ENCODE data around the gene CCDC39.
A peak's percentile ranks its signal among the peaks of the same experiment; 100 is the strongest.

CCDC39 gene

DNA sequence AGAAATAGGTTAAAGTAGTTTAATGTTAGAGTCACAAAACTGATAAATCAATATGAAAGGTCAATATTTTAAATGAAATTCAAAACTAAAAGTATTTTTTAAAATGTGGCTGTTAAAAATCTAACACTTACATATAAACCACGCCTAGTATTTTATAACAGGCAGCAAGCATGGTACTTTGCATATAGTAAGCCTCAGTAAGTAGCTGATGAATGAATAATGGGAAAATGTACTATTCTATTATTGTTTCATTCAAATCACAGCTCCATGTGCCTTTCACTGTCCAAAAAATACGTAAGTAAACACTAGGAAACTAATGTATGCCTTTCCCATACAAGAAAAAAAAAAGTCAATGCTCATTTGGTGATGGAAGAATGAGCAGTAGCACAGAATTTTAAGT lies 17.8 kb downstream of the CCDC39 start:
- TF ChIP-seq, protein P1, sequence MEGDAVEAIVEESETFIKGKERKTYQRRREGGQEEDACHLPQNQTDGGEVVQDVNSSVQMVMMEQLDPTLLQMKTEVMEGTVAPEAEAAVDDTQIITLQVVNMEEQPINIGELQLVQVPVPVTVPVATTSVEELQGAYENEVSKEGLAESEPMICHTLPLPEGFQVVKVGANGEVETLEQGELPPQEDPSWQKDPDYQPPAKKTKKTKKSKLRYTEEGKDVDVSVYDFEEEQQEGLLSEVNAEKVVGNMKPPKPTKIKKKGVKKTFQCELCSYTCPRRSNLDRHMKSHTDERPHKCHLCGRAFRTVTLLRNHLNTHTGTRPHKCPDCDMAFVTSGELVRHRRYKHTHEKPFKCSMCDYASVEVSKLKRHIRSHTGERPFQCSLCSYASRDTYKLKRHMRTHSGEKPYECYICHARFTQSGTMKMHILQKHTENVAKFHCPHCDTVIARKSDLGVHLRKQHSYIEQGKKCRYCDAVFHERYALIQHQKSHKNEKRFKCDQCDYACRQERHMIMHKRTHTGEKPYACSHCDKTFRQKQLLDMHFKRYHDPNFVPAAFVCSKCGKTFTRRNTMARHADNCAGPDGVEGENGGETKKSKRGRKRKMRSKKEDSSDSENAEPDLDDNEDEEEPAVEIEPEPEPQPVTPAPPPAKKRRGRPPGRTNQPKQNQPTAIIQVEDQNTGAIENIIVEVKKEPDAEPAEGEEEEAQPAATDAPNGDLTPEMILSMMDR (conservative IDR thresholded peaks at IDR 0.05; ENCODE audit: low read length), result no peak
- H3K4me3 ChIP-seq (ENCODE audit: low read length), result no peak overlapping the region
- no peak for DNase-seq (ENCODE audit: low read depth)

DNA sequence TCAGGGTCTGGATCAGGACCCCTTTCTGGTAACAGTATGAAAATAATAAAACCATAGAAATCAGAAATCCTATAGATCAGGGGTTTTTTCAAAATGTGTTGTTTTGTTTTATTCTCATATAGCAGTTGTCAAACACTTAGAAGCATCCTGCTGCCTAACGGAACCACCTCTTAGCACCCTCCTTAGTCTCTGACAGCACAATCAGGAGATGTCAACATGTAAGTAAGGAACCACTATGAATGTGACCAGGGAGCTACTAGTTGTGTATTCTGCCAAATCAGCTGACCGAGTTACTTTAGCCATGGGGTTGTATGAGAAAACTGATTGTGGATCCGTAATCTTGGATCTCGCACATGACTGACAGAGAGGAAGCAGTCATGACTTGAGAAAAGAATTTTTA lies 22.2 kb downstream of the CCDC39 start:
- TF ChIP-seq, protein P1 (conservative IDR thresholded peaks at IDR 0.05; ENCODE audit: low read length), result no peak
- no peak for DNase-seq (ENCODE audit: low read depth)
- no peak overlapping the region for H3K4me3 ChIP-seq (ENCODE audit: low read length)

DNA sequence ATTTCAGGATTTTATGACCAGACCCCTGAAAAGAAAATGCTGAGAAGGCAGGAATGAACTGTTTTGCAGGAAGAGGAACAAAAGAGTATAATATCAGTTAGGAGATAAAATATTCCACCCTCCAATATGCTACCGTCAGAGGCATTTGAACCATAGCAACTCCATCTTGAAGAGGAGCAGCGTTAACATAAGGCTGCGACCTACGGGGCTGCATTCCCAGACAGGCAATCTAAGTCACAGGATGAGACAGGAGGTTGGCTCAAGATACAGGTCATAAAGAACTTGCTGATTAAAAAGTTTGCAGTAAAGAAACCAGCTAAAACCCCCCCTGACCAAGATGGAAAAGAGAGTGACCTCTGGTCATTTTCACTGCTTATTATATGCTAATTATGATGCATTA lies 22.9 kb downstream of the CCDC39 start:
- TF ChIP-seq, protein P1 (conservative IDR thresholded peaks at IDR 0.05; ENCODE audit: low read length), result no peak
- no peak for DNase-seq (ENCODE audit: low read depth)
- no peak overlapping the region for H3K4me3 ChIP-seq (ENCODE audit: low read length)

DNA sequence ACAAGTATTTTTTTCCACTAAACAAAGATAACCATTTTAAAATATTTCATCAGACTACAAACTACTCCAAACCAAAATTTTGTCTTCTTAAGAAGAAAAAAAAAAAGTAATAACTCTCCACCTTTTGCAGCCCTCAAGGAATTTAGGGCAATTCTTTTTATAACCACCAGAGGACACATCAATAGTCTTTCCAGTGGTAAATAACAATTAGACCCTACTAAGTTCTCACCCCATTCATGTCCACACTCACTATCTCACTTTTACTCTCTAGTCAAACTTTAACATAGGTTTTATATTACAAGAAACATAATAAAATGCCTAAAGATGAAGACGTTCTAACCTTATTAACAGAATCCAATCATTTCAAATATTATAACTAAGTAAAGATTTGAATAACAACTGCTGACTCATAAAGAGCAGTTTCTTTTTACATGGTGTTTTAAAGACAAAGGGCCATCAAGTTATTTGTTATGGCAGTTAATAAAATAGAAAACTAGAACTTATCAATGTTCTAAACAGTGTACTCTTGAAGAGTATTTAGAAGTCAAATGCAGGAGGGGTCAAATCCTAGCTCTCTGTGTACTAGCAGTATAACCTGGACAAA lies 33.0 kb downstream of the CCDC39 start:
- no peak overlapping the region for H3K4me3 ChIP-seq (ENCODE audit: low read length)
- TF ChIP-seq, protein P1 (conservative IDR thresholded peaks at IDR 0.05; ENCODE audit: low read length), result peak; percentile 26
- no peak for DNase-seq (ENCODE audit: low read depth)

DNA sequence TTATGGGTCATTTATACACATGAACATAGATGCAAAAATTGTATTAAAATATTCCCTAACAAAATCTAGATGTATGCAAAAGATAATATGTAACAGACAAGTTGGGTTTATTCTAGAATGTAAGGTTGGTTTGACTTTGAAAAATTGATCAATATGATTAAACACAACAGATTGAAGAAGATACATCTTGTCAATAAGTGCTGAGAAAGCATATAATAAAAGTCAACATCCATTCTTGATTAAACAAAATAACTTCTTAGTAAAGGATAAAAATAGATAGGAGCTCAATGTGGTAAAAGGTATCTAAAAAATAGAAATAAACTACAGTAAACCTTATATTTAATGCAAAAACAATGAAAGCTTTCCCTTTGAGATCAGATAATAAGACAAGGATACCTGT lies 38.3 kb downstream of the CCDC39 start:
- TF ChIP-seq, protein P1 (conservative IDR thresholded peaks at IDR 0.05; ENCODE audit: low read length), result no peak
- DNase-seq (ENCODE audit: low read depth), result no peak

DNA sequence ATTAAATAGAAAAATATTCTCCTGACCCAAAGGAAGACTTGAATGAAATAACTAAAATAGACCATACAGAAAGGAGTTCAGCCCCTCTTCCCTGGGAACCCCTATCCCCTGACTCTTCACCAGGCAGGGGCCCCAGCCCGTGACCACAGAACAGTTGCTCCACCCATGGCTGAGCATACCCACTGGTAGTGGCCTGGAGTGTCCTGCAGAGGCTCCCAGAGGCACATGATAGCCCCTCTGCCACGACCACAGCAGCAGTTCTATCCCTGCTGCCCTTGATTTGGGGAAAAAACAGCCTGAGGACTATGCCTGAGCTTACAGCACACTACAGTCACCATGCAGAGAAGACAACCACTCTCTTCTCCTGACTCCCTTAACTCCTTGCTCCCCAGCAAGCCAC lies 45.6 kb downstream of the CCDC39 start:
- TF ChIP-seq, protein P1 (conservative IDR thresholded peaks at IDR 0.05; ENCODE audit: low read length), result no peak
- DNase-seq (ENCODE audit: low read depth), result no peak
- H3K4me3 ChIP-seq (ENCODE audit: low read length), result no peak overlapping the region

More for the DNA sequence above, 38.3 kb downstream of the CCDC39 start:
- H3K4me3 ChIP-seq (ENCODE audit: low read length), result no peak overlapping the region

DNA sequence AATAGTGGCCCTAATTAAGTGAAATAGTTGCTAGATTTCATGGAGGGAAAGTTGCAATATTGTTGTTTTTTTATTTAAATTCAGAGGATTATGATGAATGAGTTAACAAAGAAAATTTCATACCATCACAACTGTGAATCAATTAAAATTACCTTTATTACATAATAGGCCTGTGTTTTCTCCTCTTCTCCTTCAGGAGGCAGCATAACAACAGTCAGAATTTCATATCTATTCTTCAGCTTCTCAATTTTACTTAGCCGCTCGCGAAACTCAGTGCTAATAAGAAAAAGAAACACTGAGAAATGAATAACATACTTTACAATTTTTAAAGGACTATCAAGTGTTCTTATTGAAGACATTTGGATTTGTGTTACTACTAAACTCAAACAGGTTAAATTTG lies 48.0 kb downstream of the CCDC39 start:
- TF ChIP-seq, protein P1 (conservative IDR thresholded peaks at IDR 0.05; ENCODE audit: low read length), result peak; percentile 29; the same call in 1 of the 2 replicates
- no peak for DNase-seq (ENCODE audit: low read depth)

More for the DNA sequence above, 48.0 kb downstream of the CCDC39 start:
- H3K4me3 ChIP-seq (ENCODE audit: low read length), result no peak overlapping the region

Measured in AG10803 (cell line).